ENCODE results near the gene MYO5A. TPM values are rescaled to one million over a fixed set of nuclear protein-coding genes. Genes with fewer than 3 reads are reported as not detected.

The MYO5A gene
- total and polyA plus RNA-seq, 10 of the 15 experiments (the other 5 are each of a cell fraction or from before 2014, with no cell fraction given): 4.2 to 42.9 (median 31.1) TPM

- TF ChIP-seq USF1 (IDR thresholded peaks at IDR 0.05; ENCODE audit: borderline replicate concordance, extremely low read length, insufficient read depth, low read depth, low read length) (no peak), RELA (IDR thresholded peaks at IDR 0.05; ENCODE audit: borderline replicate concordance, partially characterized antibody) (no peak), ZNF622 (IDR thresholded peaks at IDR 0.05) (no peak), SREBF2 (IDR thresholded peaks at IDR 0.05; ENCODE audit: low read length) (no peak)
Measured at GRCh38 chr15:52440946-52441345, 87.7 kb downstream of the MYO5A start (continued).

- DNase-seq (ENCODE audit: low read depth, low spot score) (no peak), FAIRE-seq (no peak), ATAC-seq (no peak)
- H3K79me2 ChIP-seq (ENCODE audit: control insufficient read depth, insufficient read depth, low read length): peaks cover 4% of the 10 kb centered on the region; the same call in 1 of the 2 replicates
- no peak overlapping the region for H3K4me2 ChIP-seq (ENCODE audit: control insufficient read depth, insufficient read depth)
- ChIA-PET CTCF (interaction anchor here (0.6 to 1.2 kb wide), 3 partner anchors 109 to 152 kb away, joined by 3 read pairs; no protein-coding TSS in a partner anchor), SMC1A (ENCODE audit: uncharacterized antibody, unreplicated experiment) (interaction anchor here (1.1 kb wide), 1 partner anchor 74 kb away, joined by 3 read pairs; no protein-coding TSS in a partner anchor), POLR2A (no interaction called here), RAD21 (ENCODE audit: unreplicated experiment) (interaction anchor here (1.1 kb wide), 1 partner anchor 26 kb away, joined by 3 read pairs; no protein-coding TSS in a partner anchor)
- no peak overlapping the region for H3K4me3 ChIP-seq
- no peaks in the 10 kb centered on the region for H3K27me3 ChIP-seq (replicated peaks in 1 of 2; ENCODE audit: control insufficient read depth in 2 of 2, insufficient read depth in 2 of 2, low read length in 1 of 2)
- WGBS (ENCODE audit: insufficient coverage, insufficient replicate concordance, low lambda C conversion rate, missing lambda C conversion rate): 92% methylated on average over 4 of the region's 4 CpGs
- no TSS peak for BruUV-seq (replicated peaks)
- H3K9ac ChIP-seq (ENCODE audit: control insufficient read depth, insufficient read depth, low read length): no peak overlapping the region
- no peak overlapping the region for H2AFZ ChIP-seq (ENCODE audit: control insufficient read depth, low read depth, low read length)
- in situ Hi-C loops (cut with MboI): no loop called here
- H3K9me3 ChIP-seq (replicated peaks; ENCODE audit: control insufficient read depth, insufficient read depth, low read length): no peaks in the 10 kb centered on the region; the same call in 2 of the 3 replicates
- intact Hi-C loops (cut with micrococcal nuclease; ENCODE audit: unreplicated experiment): no loop called here
- peaks cover 9% of the 10 kb centered on the region for H3K4me1 ChIP-seq (ENCODE audit: control insufficient read depth, insufficient read depth, low read length)
- no peaks in the 10 kb centered on the region; a peak in 1 of 4 replicates for H3K36me3 ChIP-seq (ENCODE audit: control insufficient read depth in 2 of 2, insufficient read depth in 2 of 2, low read length in 1 of 2)
- H3K27ac ChIP-seq (ENCODE audit: control insufficient read depth, insufficient read depth): no peak overlapping the region
- H4K20me1 ChIP-seq (ENCODE audit: control insufficient read depth, insufficient read depth): no peaks in the 10 kb centered on the region
- no peak for TF ChIP-seq PAX5 (IDR thresholded peaks at IDR 0.05; ENCODE audit: borderline replicate concordance, low read depth, low read length)
- no peak for TF ChIP-seq LARP7 (IDR thresholded peaks at IDR 0.05)
- no peak for TF ChIP-seq ZBTB4 (CRISPR knock-in tag; IDR thresholded peaks at IDR 0.05)
- TF ChIP-seq KDM1A (IDR thresholded peaks at IDR 0.05; ENCODE audit: borderline replicate concordance): no peak
- TF ChIP-seq NR2F1 (conservative IDR thresholded peaks at IDR 0.05): no peak
- no peak for TF ChIP-seq ZNF274 (IDR thresholded peaks at IDR 0.05; ENCODE audit: insufficient read depth, insufficient read length)
- TF ChIP-seq USF2 (IDR thresholded peaks at IDR 0.05; ENCODE audit: borderline replicate concordance, low read depth, low read length): no peak
- TF ChIP-seq ZNF24 (IDR thresholded peaks at IDR 0.05): no peak
- no peak for TF ChIP-seq SMAD5 (IDR thresholded peaks at IDR 0.05; ENCODE audit: low read depth)
- no peak for TF ChIP-seq RELB (IDR thresholded peaks at IDR 0.05; ENCODE audit: low read depth)
- no peak for TF ChIP-seq RB1 (IDR thresholded peaks at IDR 0.05; ENCODE audit: borderline replicate concordance)
- no peak for TF ChIP-seq HSF1 (IDR thresholded peaks at IDR 0.05; ENCODE audit: low read depth, low read length)
Measured at GRCh38 chr15:52440414-52440813, 88.3 kb downstream of the MYO5A start.
